Loucy (cell line): Measurements from ENCODE around the gene STX16.
A peak's percentile ranks its signal among the peaks of the same experiment; 100 is the strongest.

Experiments
- H2AFZ ChIP-seq: fragments of 200-600 bp; sonication (generic); 2 replicates; pipeline ENCODE4 v1.6.0; 2016; ENCODE audit warnings: antibody characterized with exemption, mild to moderate bottlenecking, low read length, moderate library complexity
- H3F3A ChIP-seq: fragments of 200-600 bp; 2 replicates; pipeline ENCODE4 v1.6.0; 2016; ENCODE audit warnings: antibody characterized with exemption, low read depth, mild to moderate bottlenecking
- H3K27me3 ChIP-seq: fragments of 200-600 bp; sonication (generic); 2 replicates; pipeline ENCODE4 v1.6.1; 2014; ENCODE audit warnings: low read length, mild to moderate bottlenecking; ENCODE audit not compliant: insufficient read depth, poor library complexity, severe bottlenecking
- H3K36me3 ChIP-seq: fragments of 200-600 bp; sonication (generic); 2 replicates; pipeline ENCODE4 v1.6.1; 2016; ENCODE audit warnings: low read length; ENCODE audit not compliant: insufficient read depth
- H3K4me1 ChIP-seq: fragments of 200-600 bp; sonication (generic); 2 replicates; pipeline ENCODE4 v1.5.1; 2014; ENCODE audit warnings: low read length, mild to moderate bottlenecking; ENCODE audit not compliant: insufficient read depth, poor library complexity, severe bottlenecking
- H3K4me2 ChIP-seq: fragments of 200-600 bp; sonication (generic); 2 replicates; pipeline ENCODE4 v1.6.0; 2014; ENCODE audit warnings: antibody characterized with exemption, low read length, low read depth, mild to moderate bottlenecking; ENCODE audit not compliant: poor library complexity, severe bottlenecking
- H3K4me3 ChIP-seq: fragments of 200-600 bp; sonication (generic); 2 replicates; pipeline ENCODE4 v1.5.1; 2014; ENCODE audit warnings: low read length, mild to moderate bottlenecking, mixed read lengths; ENCODE audit not compliant: poor library complexity, severe bottlenecking
- H3K79me2 ChIP-seq: fragments of 200-600 bp; sonication (generic); 2 replicates; pipeline ENCODE4 v1.6.1; 2014; ENCODE audit warnings: low read length; ENCODE audit not compliant: insufficient read depth
- H3K9ac ChIP-seq: fragments of 200-600 bp; sonication (generic); 2 replicates; pipeline ENCODE4 v1.6.0; 2014; ENCODE audit warnings: mild to moderate bottlenecking, low read depth, low read length, moderate library complexity; ENCODE audit not compliant: poor library complexity, severe bottlenecking
- H3K9me2 ChIP-seq: fragments of 200-600 bp; sonication (generic); replicated peaks from 2 replicates; pipeline ENCODE4 v1.6.1; 2016; ENCODE audit warnings: low read depth, low read length, mixed read lengths
- H3K9me3 ChIP-seq: fragments of 200-600 bp; sonication (generic); 2 replicates; pipeline ENCODE4 v1.6.1; 2014; ENCODE audit warnings: mild to moderate bottlenecking, antibody characterized with exemption, low read length, low read depth; ENCODE audit not compliant: insufficient read depth
- H4K20me1 ChIP-seq: fragments of 200-600 bp; sonication (generic); 2 replicates; pipeline ENCODE4 v1.6.0; 2014; ENCODE audit warnings: antibody characterized with exemption, low read length, mild to moderate bottlenecking; ENCODE audit not compliant: insufficient read depth, poor library complexity, severe bottlenecking
- EZH2phosphoT487 ChIP-seq: fragments of 200-600 bp; IDR thresholded peaks from 2 replicates; pipeline ENCODE4 v1.6.1; 2018; ENCODE audit warnings: antibody characterized with exemption, mild to moderate bottlenecking, moderate library complexity, borderline replicate concordance
- TF ChIP-seq, protein P1 (sequence below): fragments of 200-600 bp; sonication (generic); conservative IDR thresholded peaks from 2 replicates; pipeline ENCODE4 v1.5.1; 2014; ENCODE audit warnings: mild to moderate bottlenecking, antibody characterized with exemption, low read length

Gene STX16

DNA sequence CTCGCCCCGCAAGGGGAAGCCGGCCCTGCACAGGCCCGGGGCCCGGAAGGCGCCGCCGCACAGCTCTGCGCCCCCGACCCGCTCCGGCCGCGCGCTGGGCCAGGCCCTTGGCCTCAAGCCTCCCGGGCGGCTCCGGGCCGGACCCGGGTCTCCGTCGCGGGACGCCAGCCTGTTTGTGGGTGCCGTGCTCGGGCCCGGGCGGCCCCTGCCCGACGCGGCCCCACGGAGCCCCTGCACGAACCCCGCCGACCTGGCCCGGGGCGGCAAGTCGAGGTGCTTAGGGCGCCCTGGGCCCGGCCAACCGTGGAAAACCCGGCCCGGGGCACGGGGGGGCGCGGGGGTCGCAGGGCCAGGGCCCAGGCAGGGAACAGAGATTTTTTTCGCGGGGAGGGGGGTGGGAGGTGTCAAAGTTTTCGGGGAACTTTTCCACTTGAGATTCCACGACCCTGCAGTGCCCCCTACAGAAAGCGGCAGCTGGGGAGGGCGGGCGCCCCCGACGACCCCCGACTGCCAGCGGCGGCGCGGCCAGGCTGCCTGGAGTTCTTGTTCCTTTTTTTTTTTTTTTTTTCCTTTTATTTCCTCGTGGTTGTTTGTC is 805 bp upstream of the STX16 start:
- Histone ChIP-seq H3K27me3 (no peaks in the 10 kb centered on the region), H3K4me1 (peaks cover 27% of the 10 kb centered on the region), H3K9me2 (no peaks in the 10 kb centered on the region), H3K9ac (peak overlapping the region; percentile 91), H3K4me3 (peak overlapping the region; percentile 91), H3K4me2 (peak overlapping the region; percentile 76), H3K36me3 (no peaks in the 10 kb centered on the region), H4K20me1 (peaks cover 36% of the 10 kb centered on the region), H3F3A (no peaks in the 10 kb centered on the region), H2AFZ (peak overlapping the region; percentile 94), H3K9me3 (no peaks in the 10 kb centered on the region), H3K79me2 (peaks cover 42% of the 10 kb centered on the region)
- TF ChIP-seq, protein P1, sequence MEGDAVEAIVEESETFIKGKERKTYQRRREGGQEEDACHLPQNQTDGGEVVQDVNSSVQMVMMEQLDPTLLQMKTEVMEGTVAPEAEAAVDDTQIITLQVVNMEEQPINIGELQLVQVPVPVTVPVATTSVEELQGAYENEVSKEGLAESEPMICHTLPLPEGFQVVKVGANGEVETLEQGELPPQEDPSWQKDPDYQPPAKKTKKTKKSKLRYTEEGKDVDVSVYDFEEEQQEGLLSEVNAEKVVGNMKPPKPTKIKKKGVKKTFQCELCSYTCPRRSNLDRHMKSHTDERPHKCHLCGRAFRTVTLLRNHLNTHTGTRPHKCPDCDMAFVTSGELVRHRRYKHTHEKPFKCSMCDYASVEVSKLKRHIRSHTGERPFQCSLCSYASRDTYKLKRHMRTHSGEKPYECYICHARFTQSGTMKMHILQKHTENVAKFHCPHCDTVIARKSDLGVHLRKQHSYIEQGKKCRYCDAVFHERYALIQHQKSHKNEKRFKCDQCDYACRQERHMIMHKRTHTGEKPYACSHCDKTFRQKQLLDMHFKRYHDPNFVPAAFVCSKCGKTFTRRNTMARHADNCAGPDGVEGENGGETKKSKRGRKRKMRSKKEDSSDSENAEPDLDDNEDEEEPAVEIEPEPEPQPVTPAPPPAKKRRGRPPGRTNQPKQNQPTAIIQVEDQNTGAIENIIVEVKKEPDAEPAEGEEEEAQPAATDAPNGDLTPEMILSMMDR = peak; percentile 79
- no peak for TF ChIP-seq EZH2phosphoT487

DNA sequence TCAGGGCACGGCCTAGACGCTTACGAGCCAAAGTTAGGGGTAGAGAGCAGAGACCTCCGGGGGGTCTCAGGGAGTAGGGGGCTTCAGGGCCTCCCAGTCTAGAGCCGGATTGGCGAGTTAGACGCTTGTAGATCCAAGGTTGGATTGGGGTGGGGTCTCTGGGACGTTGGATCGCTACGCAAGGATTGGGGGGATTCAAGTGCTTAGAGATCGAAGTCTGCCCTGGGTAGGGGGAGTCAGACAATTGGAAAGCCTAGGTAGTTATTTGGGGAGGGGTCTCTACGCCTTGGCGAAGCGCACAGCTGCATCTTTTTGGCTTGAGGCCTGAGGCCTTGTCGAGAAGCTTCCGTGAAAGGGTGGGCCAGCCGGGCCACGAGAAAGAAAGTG is 469 bp downstream of the STX16 start:
- peaks cover 48% of the 10 kb centered on the region for H4K20me1 ChIP-seq
- peak overlapping the region; percentile 91 for H3K4me3 ChIP-seq
- H3K36me3 ChIP-seq = no peaks in the 10 kb centered on the region
- H3K79me2 ChIP-seq = peaks cover 55% of the 10 kb centered on the region
- peak overlapping the region; percentile 55; the same call in 1 of the 2 replicates for H2AFZ ChIP-seq
- H3K4me2 ChIP-seq = peak overlapping the region; percentile 95
- H3K9me2 ChIP-seq = no peaks in the 10 kb centered on the region
- no peaks in the 10 kb centered on the region for H3K27me3 ChIP-seq
- peaks cover 40% of the 10 kb centered on the region for H3K4me1 ChIP-seq
- H3K9ac ChIP-seq = peak overlapping the region; percentile 91
- no peaks in the 10 kb centered on the region for H3F3A ChIP-seq
- no peaks in the 10 kb centered on the region for H3K9me3 ChIP-seq
- TF ChIP-seq, protein P1 = no peak
- no peak for TF ChIP-seq EZH2phosphoT487

DNA sequence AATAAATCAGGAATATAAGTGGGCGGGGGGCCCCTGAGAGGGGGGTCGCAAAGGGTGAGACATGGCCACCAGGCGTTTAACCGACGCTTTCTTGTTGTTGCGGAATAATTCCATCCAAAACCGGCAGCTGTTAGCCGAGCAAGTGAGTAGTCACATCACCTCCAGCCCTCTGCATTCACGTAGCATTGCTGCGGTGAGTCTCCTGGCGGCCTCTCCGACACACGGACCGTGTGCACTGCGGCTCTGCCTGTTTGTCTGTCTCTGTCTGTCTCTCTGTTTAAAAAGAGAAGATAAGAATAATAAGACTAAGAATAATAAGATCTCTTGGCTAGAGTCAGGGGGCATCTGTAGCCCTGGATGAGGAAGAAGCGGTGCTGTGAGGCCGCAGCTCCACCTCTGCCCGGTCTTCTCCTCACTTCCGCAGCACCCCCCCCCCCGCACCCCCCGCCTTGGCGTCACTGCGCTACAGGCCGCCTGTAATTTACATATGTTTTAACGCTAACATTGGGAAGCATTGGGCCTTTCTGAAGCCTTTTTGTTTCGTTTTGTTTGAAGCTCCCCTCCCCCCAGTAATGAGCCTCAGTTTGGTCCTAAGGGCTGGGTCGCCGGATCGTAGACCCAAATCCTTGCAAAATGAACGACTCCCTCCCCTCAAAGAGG is 993 bp downstream of the STX16 start:
- peak overlapping the region; percentile 91 for H3K9ac ChIP-seq
- H3K4me2 ChIP-seq = peak overlapping the region; percentile 95
- H3K9me3 ChIP-seq = no peaks in the 10 kb centered on the region
- H4K20me1 ChIP-seq = peaks cover 53% of the 10 kb centered on the region
- no peaks in the 10 kb centered on the region for H3K36me3 ChIP-seq
- H3K9me2 ChIP-seq = no peaks in the 10 kb centered on the region
- no peaks in the 10 kb centered on the region for H3K27me3 ChIP-seq
- peaks cover 60% of the 10 kb centered on the region for H3K79me2 ChIP-seq
- H3K4me3 ChIP-seq = peak overlapping the region; percentile 91
- TF ChIP-seq, protein P1 = no peak
- no peak for TF ChIP-seq EZH2phosphoT487
- H3F3A ChIP-seq = no peaks in the 10 kb centered on the region
- peaks cover 44% of the 10 kb centered on the region for H3K4me1 ChIP-seq
- 0 out of 2 replicates have a peak overlapping the region, but pooled peaks have one; percentile 55 for H2AFZ ChIP-seq
